SU-DHL-6 (cell line): ENCODE data around the gene PTPRC.

Experiments used
- H2AFZ ChIP-seq: fragments of 200-600 bp; sonication (generic); 2 replicates; pipeline ENCODE4 v1.6.1; 2014; ENCODE audit warnings: low read depth, mild to moderate bottlenecking, moderate library complexity, mixed read lengths, antibody characterized with exemption, low read length; ENCODE audit not compliant: severe bottlenecking
- H3F3A ChIP-seq: fragments of 200-600 bp; shearing (Covaris generic); 2 replicates; pipeline ENCODE4 v1.6.0; 2016; ENCODE audit warnings: antibody characterized with exemption, mild to moderate bottlenecking; ENCODE audit not compliant: insufficient read depth
- H3K27ac ChIP-seq: fragments of 200-600 bp; sonication (generic); 2 replicates; pipeline ENCODE4 v1.5.1; 2016; ENCODE audit warnings: low read depth, mild to moderate bottlenecking, low read length, moderate library complexity, mixed read lengths
- H3K27me3 ChIP-seq: fragments of 200-600 bp; sonication (generic), shearing (Covaris generic); 2 replicates; pipeline ENCODE4 v1.6.0; 2014; ENCODE audit warnings: mild to moderate bottlenecking, low read length
- H3K36me3 ChIP-seq: fragments of 200-600 bp; sonication (generic); 2 replicates; pipeline ENCODE4 v1.6.1; 2014; ENCODE audit warnings: mild to moderate bottlenecking, low read length, mixed read lengths
- H3K4me2 ChIP-seq: fragments of 300-600, 200-600 bp; shearing (Covaris generic), sonication (generic); 2 replicates; pipeline ENCODE4 v1.6.0; 2014; ENCODE audit warnings: low read length, low read depth, mild to moderate bottlenecking; ENCODE audit not compliant: poor library complexity, severe bottlenecking
- H3K4me3 ChIP-seq: fragments of 200-600 bp; sonication (generic); 2 replicates; pipeline ENCODE4 v1.5.1; 2014; ENCODE audit warnings: antibody characterized with exemption, low read length, mild to moderate bottlenecking, mixed read lengths; ENCODE audit not compliant: insufficient read depth, poor library complexity, severe bottlenecking
- H3K79me2 ChIP-seq: fragments of 200-600 bp; sonication (generic); 2 replicates; pipeline ENCODE4 v1.6.1; 2014; ENCODE audit warnings: mild to moderate bottlenecking, low read length, moderate library complexity; ENCODE audit not compliant: insufficient read depth
- H3K9ac ChIP-seq: fragments of 200-600 bp; sonication (generic); 2 replicates; pipeline ENCODE4 v1.7.0; 2014; ENCODE audit warnings: mild to moderate bottlenecking, low read length
- H3K9me2 ChIP-seq: fragments of 200-600 bp; sonication (generic); replicated peaks from 2 replicates; pipeline ENCODE4 v1.6.1; 2014; ENCODE audit warnings: low read length; ENCODE audit not compliant: insufficient read depth
- H3K9me3 ChIP-seq: fragments of 200-600 bp; sonication (generic); 2 replicates; pipeline ENCODE4 v1.6.1; 2014; ENCODE audit warnings: low read length, mixed read lengths; ENCODE audit not compliant: insufficient read depth
- H4K20me1 ChIP-seq: fragments of 200-600 bp; sonication (generic); 2 replicates; pipeline ENCODE4 v1.6.1; 2014; ENCODE audit warnings: low read depth, mild to moderate bottlenecking, antibody characterized with exemption, low read length, moderate library complexity, mixed read lengths
- EZH2phosphoT487 ChIP-seq: fragments of 200-600 bp; sonication (generic), shearing (Covaris generic); conservative IDR thresholded peaks from 2 replicates; pipeline ENCODE4 v1.6.1; 2018; ENCODE audit warnings: mild to moderate bottlenecking, antibody characterized with exemption, low read length, moderate library complexity, mixed read lengths
- TF ChIP-seq, protein P1 (sequence below): fragments of 200-600 bp; sonication (generic); IDR thresholded peaks from one replicate; pipeline ENCODE4 v1.5.1; 2017; ENCODE audit warnings: antibody characterized with exemption, mild to moderate bottlenecking, low read length, moderate library complexity; ENCODE audit not compliant: insufficient read depth, poor library complexity, severe bottlenecking

PTPRC gene

DNA sequence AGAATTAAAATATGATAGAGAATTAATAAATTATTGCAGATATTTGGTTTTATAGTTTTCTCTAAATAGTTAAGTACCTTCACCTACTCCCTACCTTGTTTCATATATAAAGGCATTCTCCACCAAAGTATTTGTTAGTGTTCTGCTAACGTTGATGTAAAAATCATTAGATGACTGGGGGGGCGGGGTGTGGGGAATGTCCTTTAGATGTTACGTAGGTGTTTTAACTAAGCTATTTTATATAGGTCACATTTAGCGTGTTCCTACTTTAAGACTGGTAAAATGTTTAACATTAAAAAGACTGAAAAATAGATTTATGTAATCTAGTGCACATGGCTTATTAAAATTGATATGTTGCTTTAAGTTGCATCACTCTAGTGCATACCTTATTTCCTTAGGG is 48.6 kb downstream of the PTPRC start:
- H3K9ac ChIP-seq, result no peak overlapping the region
- peaks cover 97% of the 10 kb centered on the region for H3K79me2 ChIP-seq
- H3K4me2 ChIP-seq, result peak overlapping the region; percentile 95
- H3K27ac ChIP-seq, result peak overlapping the region; percentile 32; the same call in 1 of the 2 replicates
- peaks cover 27% of the 10 kb centered on the region for H3K36me3 ChIP-seq
- no peak overlapping the region for H3K4me3 ChIP-seq
- no peaks in the 10 kb centered on the region for H4K20me1 ChIP-seq
- TF ChIP-seq EZH2phosphoT487, result no peak
- TF ChIP-seq, protein P1, sequence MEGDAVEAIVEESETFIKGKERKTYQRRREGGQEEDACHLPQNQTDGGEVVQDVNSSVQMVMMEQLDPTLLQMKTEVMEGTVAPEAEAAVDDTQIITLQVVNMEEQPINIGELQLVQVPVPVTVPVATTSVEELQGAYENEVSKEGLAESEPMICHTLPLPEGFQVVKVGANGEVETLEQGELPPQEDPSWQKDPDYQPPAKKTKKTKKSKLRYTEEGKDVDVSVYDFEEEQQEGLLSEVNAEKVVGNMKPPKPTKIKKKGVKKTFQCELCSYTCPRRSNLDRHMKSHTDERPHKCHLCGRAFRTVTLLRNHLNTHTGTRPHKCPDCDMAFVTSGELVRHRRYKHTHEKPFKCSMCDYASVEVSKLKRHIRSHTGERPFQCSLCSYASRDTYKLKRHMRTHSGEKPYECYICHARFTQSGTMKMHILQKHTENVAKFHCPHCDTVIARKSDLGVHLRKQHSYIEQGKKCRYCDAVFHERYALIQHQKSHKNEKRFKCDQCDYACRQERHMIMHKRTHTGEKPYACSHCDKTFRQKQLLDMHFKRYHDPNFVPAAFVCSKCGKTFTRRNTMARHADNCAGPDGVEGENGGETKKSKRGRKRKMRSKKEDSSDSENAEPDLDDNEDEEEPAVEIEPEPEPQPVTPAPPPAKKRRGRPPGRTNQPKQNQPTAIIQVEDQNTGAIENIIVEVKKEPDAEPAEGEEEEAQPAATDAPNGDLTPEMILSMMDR, result no peak
- no peak overlapping the region for H2AFZ ChIP-seq
- H3K9me2 ChIP-seq, result no peaks in the 10 kb centered on the region
- no peaks in the 10 kb centered on the region for H3K9me3 ChIP-seq
- peaks cover 54% of the 10 kb centered on the region for H3F3A ChIP-seq
- H3K27me3 ChIP-seq, result no peaks in the 10 kb centered on the region

DNA sequence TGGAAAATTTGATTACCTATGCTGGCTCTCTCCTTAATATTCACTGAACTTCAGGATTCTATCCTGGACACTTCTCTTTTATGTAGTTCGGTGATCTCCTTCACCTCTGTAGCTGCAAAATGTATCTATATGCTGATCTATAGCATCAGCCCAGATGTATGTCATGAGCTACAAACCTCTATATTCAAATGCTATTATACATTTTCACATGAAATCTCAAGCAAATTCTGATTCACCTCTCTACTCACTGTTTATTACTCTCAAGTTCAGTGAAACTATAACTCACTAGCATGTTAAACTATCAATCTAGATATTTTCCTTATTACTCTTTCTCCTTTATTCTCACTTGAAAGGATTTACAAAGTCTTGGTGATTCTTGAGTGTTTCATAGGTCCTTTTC is 52.2 kb downstream of the PTPRC start:
- Histone ChIP-seq H3K4me2 (no peak overlapping the region), H3K36me3 (peaks cover 49% of the 10 kb centered on the region), H3K79me2 (peaks cover 88% of the 10 kb centered on the region)

DNA sequence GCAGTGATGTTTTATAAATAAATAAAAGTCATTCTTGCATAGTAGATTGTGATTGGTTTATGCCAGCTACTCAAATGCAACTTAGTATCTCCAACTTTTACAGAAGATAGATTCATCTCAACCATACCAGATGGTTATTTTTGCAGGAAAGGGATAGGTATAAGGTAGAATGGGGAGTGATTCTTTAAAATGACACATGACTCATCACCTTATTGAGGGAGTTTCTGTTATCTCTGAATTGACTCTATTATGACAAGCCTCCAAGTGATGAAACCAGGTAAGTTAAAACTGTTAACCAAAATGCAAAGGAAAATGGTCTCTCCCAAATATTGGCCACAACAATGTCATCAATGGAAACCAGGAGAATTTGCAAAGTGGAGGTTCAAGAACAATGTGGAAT is 54.5 kb downstream of the PTPRC start:
- no peak overlapping the region for H3K4me3 ChIP-seq
- H2AFZ ChIP-seq, result no peak overlapping the region
- peaks cover 58% of the 10 kb centered on the region for H3K36me3 ChIP-seq
- no peaks in the 10 kb centered on the region for H3K9me2 ChIP-seq
- H4K20me1 ChIP-seq, result no peaks in the 10 kb centered on the region
- peaks cover 81% of the 10 kb centered on the region for H3K79me2 ChIP-seq
- H3F3A ChIP-seq, result peaks cover 46% of the 10 kb centered on the region
- no peak for TF ChIP-seq EZH2phosphoT487
- TF ChIP-seq, protein P1, result no peak
- peak overlapping the region; percentile 10; the same call in 1 of the 2 replicates for H3K27ac ChIP-seq
- no peaks in the 10 kb centered on the region for H3K27me3 ChIP-seq
- no peak overlapping the region for H3K4me2 ChIP-seq
- H3K9ac ChIP-seq, result no peak overlapping the region
- no peaks in the 10 kb centered on the region for H3K9me3 ChIP-seq

More for the DNA sequence above, 52.2 kb downstream of the PTPRC start:
- no peak overlapping the region for H3K4me3 ChIP-seq
- no peaks in the 10 kb centered on the region for H4K20me1 ChIP-seq
- H3K9me3 ChIP-seq, result no peaks in the 10 kb centered on the region
- H2AFZ ChIP-seq, result no peak overlapping the region
- no peaks in the 10 kb centered on the region for H3K9me2 ChIP-seq
- H3K27me3 ChIP-seq, result no peaks in the 10 kb centered on the region
- no peak for TF ChIP-seq EZH2phosphoT487
- peaks cover 32% of the 10 kb centered on the region for H3F3A ChIP-seq
- H3K9ac ChIP-seq, result no peak overlapping the region
- H3K27ac ChIP-seq, result no peak overlapping the region

DNA sequence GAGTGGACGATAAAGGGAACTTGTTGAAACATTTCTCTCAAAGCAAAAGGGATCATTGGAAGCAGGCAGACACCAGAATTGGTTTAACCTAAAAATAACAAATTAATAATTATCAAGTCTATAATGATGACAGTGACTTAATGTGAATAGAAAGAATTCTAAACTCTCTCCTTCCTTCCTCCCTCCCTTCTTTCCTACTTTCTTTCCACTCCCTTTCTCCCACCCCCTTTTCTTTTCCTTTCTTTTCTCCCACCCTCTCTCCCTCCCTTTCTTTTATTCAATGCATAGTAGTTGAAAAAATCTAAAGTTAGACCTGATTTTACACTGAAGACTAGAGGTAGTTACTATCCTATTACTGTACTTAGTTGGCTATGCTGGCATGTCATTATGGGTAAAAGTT is 55.7 kb downstream of the PTPRC start:
- H3K9me2 ChIP-seq, result no peaks in the 10 kb centered on the region
- no peak overlapping the region for H2AFZ ChIP-seq
- H3K9me3 ChIP-seq, result no peaks in the 10 kb centered on the region
- H3K27ac ChIP-seq, result peak overlapping the region; percentile 16
- no peaks in the 10 kb centered on the region for H3K27me3 ChIP-seq
- peaks cover 63% of the 10 kb centered on the region for H3K36me3 ChIP-seq
- H3F3A ChIP-seq, result peaks cover 48% of the 10 kb centered on the region
- H3K9ac ChIP-seq, result no peak overlapping the region
- no peak overlapping the region for H3K4me3 ChIP-seq
- H3K79me2 ChIP-seq, result peaks cover 72% of the 10 kb centered on the region
- TF ChIP-seq, protein P1, result no peak
- no peak for TF ChIP-seq EZH2phosphoT487
- H4K20me1 ChIP-seq, result no peaks in the 10 kb centered on the region
- peak overlapping the region; percentile 49 for H3K4me2 ChIP-seq
